ENCODE results near the gene SERPINB6.

DNA sequence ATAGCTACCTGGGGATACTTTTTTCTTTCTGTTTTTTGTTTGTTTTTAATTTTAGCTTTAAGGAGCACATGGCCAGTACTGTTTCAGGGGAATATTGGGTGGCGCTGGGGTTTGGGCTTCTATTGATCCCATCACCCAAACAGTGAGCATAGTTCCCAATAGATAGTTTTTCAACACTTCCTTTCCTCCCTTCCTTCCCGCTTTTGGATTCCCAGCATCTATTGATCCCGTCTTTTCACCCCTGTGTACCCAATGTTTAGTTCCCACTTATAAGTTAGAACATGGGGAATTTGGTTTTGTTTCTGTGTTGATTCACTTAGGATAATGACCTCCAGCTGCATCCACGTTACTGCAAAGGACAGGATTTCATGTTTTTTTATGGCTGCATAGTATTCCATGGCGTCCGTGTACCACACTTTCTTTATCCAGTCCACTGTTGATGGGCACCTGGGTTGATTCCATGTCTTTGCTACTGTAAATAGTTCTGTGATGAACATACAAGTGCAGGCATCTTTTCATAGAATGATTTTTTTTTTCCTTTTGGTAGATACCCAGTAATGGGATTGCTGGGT, 48.5 kb upstream of the SERPINB6 start:
- TF ChIP-seq POLR2A (IDR thresholded peaks at IDR 0.05), result no peak
- TF ChIP-seq, protein P1, sequence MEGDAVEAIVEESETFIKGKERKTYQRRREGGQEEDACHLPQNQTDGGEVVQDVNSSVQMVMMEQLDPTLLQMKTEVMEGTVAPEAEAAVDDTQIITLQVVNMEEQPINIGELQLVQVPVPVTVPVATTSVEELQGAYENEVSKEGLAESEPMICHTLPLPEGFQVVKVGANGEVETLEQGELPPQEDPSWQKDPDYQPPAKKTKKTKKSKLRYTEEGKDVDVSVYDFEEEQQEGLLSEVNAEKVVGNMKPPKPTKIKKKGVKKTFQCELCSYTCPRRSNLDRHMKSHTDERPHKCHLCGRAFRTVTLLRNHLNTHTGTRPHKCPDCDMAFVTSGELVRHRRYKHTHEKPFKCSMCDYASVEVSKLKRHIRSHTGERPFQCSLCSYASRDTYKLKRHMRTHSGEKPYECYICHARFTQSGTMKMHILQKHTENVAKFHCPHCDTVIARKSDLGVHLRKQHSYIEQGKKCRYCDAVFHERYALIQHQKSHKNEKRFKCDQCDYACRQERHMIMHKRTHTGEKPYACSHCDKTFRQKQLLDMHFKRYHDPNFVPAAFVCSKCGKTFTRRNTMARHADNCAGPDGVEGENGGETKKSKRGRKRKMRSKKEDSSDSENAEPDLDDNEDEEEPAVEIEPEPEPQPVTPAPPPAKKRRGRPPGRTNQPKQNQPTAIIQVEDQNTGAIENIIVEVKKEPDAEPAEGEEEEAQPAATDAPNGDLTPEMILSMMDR (IDR thresholded peaks at IDR 0.05), result no peak
